Glomerular endothelial cell (primary cell): ENCODE results near the gene ERCC6. TPM values are rescaled to one million over a fixed set of nuclear protein-coding genes. Genes with fewer than 3 reads are reported as not detected.
A peak's percentile ranks its signal among the peaks of the same experiment; 100 is the strongest.

Experiments
- DNase-seq: peaks from one replicate; pipeline ENCODE4 v3.0.0-alpha.2; 2011; ENCODE audit warnings: low read depth, low spot score; ENCODE audit errors: extremely low read depth
- total RNA-seq: library from RNA; depleted of rRNA; stranded (reverse); fragments of >200 nt; gene quantifications from 2 replicates; pipeline ENCODE4 v1.2.3, GENCODE V29; 2015

Gene ERCC6
- total RNA-seq, 1 donor from 2014 or later: 14.5 TPM

DNA sequence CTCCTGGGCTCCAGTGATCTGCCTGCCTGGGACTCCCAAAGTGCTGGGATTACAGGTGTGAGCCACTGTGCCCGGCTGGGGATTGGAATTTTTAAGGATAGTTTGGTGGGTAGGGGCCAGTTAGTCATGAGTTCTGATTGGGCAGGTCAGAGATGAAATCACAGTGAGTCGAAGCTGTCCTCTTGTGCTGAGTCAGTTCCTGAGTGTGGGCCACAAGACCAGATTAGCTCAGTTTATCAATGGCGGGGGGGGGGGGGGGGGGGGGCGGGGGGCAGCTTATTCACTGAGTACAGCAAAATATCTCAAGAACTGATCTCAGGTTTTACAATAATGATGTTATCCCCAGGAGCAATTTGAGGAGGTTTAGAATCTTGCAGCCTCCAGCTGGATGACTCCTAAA lies 11.6 kb upstream of the ERCC6 start:
- no peak for DNase-seq

DNA sequence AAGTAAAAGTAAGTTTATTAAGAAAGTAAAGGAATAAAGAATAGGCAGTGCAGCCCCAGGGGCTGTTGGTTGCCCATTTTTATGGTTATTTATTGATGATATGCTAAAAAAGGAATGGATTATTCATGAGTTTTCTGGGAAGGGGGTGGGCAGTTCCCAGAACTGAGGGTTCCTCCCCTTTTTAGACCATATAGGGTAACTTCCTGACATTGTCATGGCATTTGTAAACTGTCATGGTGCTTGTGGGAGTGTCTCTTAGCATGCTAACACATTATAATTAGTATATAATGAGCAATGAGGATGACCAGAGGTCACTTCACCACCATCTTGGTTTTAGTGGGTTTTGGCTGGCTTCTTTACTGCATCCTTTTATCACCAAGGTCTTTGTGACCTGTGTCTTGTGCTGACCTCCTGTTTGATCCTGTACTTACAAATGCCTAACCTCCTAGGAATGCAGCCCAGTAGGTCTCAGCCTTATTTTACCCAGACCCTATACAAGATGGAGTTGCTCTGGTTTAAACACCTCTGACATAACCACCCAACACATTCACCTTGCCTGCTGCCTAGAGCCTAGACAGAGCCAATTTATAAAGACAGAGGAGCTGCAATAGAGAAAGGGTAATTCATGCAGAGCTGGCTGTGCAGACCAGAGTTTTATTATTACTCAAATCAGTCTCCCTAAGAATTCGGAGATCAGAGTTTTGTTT lies 10.9 kb upstream of the ERCC6 start:
- no peak for DNase-seq

DNA sequence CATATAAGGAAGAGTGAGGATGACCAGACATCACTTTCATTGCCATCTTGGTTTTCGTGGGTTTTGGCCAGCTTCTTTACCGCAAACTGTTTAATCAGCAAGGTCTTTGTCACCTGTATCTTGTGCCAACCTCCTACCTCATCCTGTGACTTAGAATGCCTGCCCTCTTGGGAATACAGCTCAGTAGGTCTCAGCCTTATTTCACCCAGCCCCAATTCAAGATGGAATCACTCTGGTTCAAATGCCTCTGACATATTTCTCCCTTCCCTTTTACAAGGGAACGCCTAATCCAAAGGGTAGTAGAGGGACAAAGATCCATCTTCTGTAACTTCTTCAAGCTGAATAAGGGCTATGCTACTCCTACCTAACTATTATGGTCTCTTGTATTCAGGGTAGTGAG lies 4.7 kb upstream of the ERCC6 start:
- no peak for DNase-seq

DNA sequence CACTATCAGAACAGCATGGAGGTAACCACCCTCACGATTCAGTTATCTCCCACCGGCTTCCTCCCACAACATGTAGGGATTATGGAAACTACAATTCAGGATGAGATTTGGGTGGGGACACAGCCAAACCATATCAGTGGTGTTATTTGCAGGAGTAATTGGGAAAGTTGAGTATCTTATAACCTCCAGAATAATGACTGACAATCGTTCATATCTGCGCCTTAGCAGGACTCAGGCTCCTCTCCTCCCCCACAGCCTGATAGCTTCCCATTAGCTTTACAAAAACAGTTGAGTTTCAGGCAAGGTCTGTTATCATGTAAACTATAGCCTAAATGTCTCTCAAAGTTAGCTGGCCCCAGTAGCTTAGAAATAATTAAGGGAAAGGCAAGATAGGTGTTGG lies 3.4 kb upstream of the ERCC6 start:
- DNase-seq: no peak

DNA sequence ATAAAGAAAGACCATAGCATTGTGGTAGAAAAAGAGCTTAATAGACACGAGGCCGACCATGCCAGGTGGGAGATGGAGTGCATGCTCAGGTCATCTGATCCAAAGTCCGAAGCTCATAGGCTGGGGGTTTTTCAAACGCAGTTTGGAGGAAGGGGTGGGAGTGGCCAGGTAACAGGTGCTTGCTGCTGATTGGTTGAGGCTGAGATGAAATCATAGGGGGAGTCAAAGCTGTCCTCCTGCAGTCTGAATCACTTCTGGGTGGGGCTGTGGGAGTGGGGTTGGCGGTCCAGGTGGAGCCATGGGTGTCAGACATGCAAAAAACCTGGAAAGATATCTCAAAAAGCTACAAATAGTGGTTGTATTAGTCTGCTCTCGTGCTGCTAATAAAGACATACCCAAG lies 2.8 kb upstream of the ERCC6 start:
- no peak for DNase-seq

DNA sequence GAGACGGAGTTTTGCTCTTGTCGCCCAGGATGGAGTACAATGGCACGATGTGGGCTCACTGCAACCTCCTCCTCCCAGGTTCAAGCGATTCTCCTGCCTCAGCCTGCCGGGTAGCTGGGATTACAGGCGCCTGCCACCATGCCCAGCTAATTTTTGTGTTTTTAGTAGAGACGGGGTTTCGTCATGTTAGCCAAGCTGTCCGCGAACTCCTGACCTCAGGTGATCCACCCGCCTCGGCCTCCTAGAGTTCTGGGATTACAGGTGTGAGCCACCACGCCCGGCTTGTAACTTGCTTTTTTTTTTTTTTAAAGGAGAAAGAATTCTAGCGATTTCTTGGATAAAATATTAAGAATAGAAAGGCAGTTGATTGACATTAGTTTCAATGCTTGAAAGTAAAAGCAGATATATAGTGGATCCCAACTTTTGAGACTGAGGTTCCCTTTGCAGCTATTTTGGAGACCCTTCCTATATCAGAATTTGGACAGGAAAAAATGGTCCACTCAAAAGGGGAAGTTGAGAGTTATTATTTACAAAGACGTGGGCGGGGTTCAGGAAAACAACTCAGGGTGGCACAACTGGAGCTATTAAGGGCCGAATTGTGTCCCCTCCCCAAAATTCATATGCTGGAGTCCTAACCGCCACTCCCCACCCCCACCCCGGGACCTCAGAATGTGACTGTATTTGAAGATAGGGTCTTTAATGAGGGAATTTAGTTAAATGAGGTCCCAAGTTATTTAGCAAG lies 1.3 kb upstream of the ERCC6 start:
- DNase-seq: no peak

DNA sequence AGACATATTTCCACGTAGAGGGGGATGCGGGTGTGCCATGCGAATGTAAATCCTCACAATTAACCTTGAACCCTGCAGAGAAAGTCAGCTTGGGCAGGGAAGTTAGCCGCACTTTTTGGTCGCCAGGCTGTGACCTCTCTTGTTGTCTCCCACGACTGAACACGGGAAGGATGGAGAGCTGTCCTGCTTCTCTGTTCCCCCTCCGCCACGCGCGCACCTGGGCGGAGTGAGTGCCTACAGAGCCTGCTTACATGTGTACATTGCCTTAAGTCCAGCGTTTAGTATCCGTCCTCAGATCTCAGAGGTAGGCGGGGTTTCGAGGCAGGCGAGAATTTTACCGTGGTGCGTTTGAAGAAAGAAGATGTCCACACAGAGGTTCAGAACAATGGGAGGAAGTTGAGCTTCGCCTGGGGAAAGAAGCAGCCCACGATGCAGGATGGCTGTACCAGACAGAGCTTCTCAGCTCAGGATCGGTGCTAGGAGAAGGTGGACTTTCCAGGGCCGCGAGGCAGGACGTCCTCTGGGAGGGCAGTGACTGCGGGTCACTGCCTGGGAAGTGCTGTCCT lies 482 bp upstream of the ERCC6 start:
- peak; percentile 55 for DNase-seq

DNA sequence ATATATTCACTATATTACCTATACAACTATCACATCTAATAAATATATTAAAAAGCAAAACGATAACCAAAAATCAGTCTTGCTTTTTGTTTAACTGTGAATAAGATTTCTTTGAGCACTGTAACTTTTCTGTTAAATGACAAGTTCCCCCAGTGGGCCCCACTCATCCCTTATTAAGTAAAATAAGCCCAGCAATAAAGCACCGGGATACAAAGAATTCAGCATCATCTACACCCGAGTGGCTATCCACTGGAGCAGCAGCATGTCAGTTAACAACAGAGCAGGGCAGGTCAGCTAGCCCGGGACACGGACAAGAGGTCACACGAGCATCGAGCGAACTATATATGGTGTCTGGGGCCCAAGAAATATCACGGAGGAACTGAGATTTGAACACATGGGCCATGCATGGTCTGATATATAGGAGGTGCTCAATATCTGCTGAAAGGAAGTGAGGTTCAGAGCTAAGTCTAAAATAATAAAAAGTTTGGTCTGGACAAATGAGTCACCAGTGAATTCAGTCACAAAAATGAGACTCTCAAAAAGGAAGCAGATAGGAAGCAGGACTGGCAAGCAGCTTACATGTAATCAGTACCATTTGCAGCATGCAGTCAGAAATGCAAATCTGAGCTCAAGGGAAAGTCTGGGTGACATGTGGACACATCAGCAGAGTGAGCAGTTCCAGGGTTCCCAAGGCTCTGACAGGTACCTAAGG lies 4.1 kb downstream of the ERCC6 start:
- DNase-seq: no peak

DNA sequence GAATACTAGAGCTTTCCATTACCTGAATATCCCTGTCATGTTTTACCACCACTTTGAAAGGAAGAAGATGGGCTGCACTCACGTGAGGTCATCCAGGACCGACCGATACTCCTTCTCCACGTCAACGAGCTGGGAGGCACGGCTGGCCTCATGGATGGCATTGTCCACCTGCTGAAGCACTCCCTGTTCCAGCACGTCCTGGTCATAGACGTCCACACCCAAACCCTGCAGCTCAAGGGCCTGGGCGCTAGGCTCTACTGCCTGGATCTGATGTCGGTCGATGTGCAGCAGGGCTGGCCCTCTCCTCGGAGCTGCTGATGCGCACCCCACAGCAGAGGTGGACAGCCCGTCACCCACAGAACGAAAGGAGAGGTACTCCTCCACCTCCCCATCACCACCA lies 6.5 kb downstream of the ERCC6 start:
- DNase-seq: no peak

DNA sequence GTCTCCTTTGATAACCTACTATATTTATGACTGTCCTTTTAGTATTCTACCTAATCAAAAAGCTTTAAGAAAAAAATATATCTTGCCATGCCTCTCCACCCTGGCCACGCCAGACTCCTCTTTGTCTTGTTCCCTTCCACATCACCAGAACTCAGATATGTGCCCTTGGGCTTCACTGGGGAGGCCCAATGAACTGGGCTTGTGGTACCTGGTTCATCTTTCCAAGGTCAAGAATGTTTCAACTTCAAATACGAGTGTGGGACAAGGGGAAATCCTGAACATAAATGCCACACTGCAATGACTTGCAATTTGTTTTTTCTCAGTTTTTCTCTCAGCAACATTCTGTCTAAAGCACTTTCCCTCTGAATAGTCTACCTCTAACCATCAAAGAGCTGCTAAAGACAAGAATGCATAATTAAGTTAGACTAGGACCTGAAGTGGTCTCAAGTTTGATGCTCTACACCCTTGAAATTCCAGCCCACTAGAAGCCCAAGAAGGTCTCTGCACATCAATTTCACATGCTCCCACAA lies 9.9 kb downstream of the ERCC6 start:
- no peak for DNase-seq

DNA sequence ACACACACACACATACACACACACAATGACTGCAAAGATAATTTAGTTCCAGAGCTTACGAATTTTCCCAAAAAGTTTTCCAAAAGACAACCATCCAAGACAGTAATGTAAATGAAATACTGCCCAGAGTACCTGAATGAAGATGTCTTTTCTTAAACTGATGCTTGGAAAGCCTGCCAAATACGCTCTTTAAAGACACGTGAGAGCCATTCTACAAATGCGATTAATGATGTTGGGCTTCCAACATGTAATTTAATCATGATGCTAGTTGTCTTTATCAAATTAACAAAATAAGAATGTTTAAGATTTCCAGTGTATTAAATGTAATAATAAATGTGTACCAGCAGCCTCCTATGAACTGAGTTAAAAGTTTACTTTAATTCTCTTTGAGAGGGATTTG lies 11.1 kb downstream of the ERCC6 start:
- DNase-seq: no peak

DNA sequence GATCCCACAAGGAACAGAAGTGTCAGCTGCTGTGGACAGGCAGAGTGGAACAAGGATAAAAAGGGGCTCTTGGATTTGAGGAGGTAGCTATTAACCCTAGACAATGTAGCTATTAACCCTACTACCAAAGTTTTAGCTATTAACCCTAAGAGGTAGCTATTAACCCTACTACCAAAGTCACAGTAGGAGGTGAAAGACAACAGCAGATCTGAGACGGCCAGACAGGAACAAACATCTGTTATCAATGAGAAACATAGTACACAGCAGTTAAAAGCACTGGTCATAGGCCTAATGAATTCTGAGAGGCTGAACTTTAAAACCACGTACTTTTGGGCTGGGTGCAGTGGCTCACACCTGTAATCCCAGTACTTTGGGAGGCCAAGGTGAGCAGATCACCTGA lies 11.9 kb downstream of the ERCC6 start:
- no peak for DNase-seq

DNA sequence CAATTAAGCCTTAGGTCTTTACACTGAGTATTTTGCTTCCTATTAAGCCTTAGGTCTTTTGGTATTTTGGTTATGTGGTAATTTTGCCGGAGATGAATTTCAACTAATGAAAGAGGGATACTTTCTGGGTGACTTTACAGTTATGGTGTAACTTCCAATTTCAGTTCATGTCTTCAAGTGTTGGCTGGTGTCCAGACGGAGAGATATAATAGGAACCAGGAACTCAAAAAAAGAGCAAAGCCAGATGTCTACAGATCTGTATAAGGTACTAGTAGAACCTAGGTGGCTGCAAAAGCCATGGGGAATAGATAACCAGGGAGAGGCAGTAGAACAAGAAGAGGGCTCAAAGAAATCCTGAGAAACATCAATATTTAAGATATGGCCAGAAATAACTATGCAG lies 12.3 kb downstream of the ERCC6 start:
- DNase-seq: no peak

DNA sequence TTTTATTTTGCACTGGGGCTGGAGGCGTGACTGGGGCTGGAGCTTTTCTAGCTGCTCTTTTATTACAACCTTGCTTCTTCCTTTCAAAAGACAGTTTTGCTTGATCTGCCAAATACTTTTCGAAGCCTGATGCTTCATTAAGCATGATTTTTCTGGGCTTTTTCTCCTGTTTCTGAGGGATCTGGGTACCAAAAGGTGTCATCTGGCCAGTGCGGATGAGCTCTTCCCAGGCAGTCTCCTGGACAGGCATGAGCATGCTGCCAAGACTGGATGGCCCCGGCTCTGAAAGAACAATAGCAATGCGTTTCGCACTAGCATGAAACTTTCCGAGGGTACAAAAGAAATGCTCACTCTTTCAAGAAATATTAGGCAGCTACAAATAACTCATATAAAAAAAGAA lies 14.4 kb downstream of the ERCC6 start:
- DNase-seq: no peak

DNA sequence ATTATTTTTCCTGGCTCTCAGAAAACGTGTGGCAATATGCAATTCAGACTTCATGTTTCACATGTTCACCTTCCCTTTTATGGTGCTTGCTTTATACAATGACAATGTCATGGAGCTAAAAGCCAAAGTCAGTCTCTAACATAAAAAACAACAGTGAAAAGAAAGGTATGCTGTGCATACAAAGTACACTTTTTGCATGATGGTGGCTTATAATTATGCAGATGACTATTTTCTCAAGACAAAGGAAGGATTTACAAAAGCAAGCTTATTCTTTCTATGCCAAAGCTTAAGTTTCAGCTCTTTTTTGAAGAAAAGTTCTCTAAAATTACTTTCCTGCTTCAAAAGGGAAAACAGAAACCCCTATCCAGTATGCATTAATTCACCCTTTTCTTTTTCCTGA lies 15.6 kb downstream of the ERCC6 start:
- no peak for DNase-seq

DNA sequence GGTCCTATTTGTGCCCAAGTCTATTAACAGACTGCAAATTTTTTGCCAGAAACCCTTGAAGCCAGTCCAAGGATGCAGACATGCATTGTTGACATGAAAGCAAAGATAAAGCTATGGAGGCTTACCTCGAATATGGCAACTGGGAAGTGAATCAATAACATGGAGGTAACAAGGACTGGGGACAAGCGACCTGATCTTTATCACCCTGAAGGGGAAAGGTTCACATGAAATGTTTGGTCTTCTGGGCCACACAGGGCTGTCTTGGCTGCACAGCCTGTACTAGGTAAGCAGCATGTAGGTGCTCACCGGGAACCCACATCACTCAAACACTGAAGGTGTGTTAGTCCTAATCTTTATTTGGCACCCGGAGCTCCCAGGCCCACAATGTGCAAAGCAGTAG lies 17.9 kb downstream of the ERCC6 start:
- DNase-seq: no peak

DNA sequence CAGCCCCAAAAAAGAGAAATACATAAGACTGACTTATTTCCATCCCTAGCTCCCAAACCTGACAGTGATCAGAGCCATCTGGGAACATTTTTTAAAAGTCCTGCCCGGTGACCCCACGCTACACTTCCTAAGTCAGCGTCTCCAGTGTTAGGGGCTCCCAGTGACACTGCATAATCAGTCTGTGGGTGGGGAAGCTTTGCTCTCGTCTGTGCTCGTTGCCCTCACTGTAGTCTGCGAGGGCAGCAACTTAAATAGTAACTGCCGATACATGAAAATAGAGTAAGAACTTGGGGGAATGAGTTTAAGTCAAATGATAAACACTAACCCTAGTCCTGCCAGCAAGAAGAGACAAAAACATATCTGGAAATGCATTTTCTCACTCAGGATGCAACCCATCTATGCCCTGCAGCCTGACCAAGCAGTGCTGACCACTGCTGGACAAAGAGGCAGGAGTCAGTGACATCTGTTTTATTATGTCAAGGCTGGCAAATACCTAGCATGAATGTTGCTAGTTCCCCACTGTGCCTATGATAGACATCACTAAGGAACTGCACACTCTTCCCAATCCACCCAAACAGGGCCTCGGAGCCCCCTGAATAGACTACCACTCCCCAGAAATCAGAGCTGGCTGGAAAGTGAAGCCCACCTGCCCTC lies 18.7 kb downstream of the ERCC6 start:
- no peak for DNase-seq

DNA sequence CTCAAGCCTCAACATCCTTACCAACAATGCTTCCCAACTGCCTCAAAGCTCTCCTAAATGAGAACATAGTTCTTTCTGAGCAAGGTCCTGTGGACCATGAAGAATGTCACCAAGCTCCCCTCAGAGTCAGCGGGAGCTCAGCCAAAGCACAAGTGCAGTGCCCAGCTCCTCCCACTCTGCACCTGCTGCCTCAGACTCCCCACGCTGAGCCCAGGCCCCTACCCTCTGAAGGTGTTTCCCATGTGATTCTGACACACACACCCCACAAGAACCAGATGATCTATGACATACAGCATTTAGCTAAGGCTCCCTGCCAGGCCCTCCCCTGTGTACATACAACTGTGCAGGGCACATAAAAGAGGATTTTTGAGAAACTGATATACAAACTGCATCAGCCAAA lies 19.2 kb downstream of the ERCC6 start:
- DNase-seq: no peak

DNA sequence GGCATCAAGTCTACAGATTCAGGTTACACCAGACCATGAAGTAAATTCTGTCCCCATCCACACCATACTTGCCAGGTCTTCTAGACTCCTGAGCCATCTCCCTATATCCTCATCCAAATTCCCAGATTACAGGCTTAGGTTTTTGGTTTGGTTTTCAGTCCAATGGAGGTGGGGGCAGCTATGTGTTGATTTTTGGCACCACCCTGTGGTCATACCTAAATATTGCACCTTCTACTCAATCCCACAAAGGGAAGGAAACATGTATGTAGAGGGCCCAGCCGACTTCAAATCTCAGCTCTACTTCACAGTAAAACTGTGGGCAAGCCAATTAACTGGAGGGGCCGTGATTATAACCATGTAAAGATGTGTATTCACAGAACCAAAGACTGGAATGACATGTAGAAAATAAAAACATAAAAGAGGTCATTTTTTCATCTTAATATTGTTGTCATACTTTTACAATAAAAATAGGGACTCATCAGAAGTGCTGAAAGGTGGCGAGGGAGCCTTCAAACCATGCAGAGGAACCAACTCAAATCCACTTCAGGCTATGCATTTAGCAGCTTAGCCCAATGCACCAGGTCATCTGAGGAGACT lies 19.8 kb downstream of the ERCC6 start:
- DNase-seq: no peak

DNA sequence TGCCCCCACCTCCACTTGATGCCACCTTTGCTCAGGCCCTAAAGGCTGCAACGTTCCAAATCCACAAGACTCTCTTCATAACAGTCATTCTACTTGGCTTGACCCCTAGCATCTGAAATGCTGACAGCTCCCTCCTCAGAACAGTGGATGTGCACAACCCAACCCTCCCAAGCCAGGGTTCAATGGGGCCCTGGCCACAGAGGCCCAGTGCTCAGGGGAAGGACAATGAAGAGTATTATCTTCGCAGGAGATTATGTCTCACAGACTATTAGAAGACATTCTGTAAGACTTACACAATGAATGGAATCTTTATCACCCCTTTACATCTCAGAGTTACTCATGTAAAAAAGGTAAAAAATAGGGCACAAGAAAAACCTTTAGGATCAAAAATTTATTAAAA lies 20.4 kb downstream of the ERCC6 start:
- no peak for DNase-seq
